RWPE1 (cell line): ENCODE measurements around the gene IL10.

Experiments
- CTCF ChIA-PET: fragments of 350-600 bp; sonication (Branson Sonifier 250); formaldehyde crosslinking; extraction: SDS; loops from one replicate; lab custom pipeline; 2021; lab: Yijun Ruan, JAX
- POLR2A ChIA-PET: fragments of 400-600 bp; formaldehyde crosslinking; extraction: SDS; loops from one replicate; lab custom pipeline; 2020; ENCODE audit warnings: antibody characterized with exemption; ENCODE audit not compliant: low non-redundant PET; lab: Yijun Ruan, JAX
- DNase-seq: peaks from one replicate; pipeline ENCODE4 v3.0.0; 2012; ENCODE audit warnings: low spot score
- H3K27ac ChIP-seq: fragments of 450-650 bp; 2 replicates; pipeline ENCODE4 v1.5.1; 2017
- CTCF ChIP-seq: fragments of 450-650 bp; conservative IDR thresholded peaks from 2 replicates; pipeline ENCODE4 v1.5.1; 2017; ENCODE audit warnings: low read depth, mild to moderate bottlenecking

Gene IL10

GRCh38 chr1:206721454-206721853 lies 50.8 kb downstream of the IL10 start:
- ChIA-PET POLR2A (no interaction called here), CTCF (interaction anchor here (0.8 kb wide), 1 partner anchor 14 kb away, joined by 3 read pairs; no protein-coding TSS in a partner anchor)
- no peak for TF ChIP-seq CTCF
- no peak for DNase-seq
- no peak overlapping the region for H3K27ac ChIP-seq

- no peak for TF ChIP-seq CTCF
- ChIA-PET CTCF (interaction anchor here (0.6 to 1.4 kb wide), 6 partner anchors 16 to 1062 kb away, joined by 3 to 5 read pairs (median 4); no protein-coding TSS in a partner anchor), POLR2A (no interaction called here)
- no peak overlapping the region for H3K27ac ChIP-seq
- no peak for DNase-seq
Measured at GRCh38 chr1:206719169-206719839, 53.0 kb downstream of the IL10 start.

GRCh38 chr1:206717674-206717989 lies 54.7 kb downstream of the IL10 start:
- ChIA-PET CTCF (no interaction called here), POLR2A (no interaction called here)
- DNase-seq, result no peak
- no peak for TF ChIP-seq CTCF
- H3K27ac ChIP-seq, result no peak overlapping the region
